Pancreas (tissue), 10 donors: ENCODE measurements around the gene RAPGEF3. TPM values are rescaled to one million over a fixed set of nuclear protein-coding genes. Genes with fewer than 3 reads are reported as not detected.

Source experiments
- ATAC-seq, 4 donors: fragments of 200-7000 bp; cut with Tn5 transposase; one replicate each; pipeline versions ENCODE4 v1.8.0 to v1.9.1; 2020; ENCODE audit warnings: mild to moderate bottlenecking in 4 of 4, moderate library complexity in 4 of 4
- DNase-seq, 6 donors: peaks; one replicate each; pipeline ENCODE4 v3.0.0-alpha.2; 2020
- FAIRE-seq: peaks from 2 replicates; lab custom pipeline; 2012; peaks lifted over from hg19 to GRCh38; lab: Jason Lieb, UNC
- H3K27ac ChIP-seq, 4 donors: fragments of 200-600 bp; sonication (generic); 1 replicate in 3 of 4; 2 replicates in 1 of 4; pipeline versions ENCODE4 v1.5.0 to v1.8.0; 2020
- H3K27me3 ChIP-seq, 4 donors: fragments of 200-600 bp; one replicate each; pipeline ENCODE4 v1.8.0; 2021
- H3K36me3 ChIP-seq, 3 donors: fragments of 200-600 bp; sonication (generic) in 1 of 3; one replicate each; pipeline versions ENCODE4 v1.5.0 to v1.8.0; 2020 to 2021
- H3K4me1 ChIP-seq, 3 donors: fragments of 200-600 bp; one replicate each; pipeline ENCODE4 v1.8.0; 2021
- H3K4me3 ChIP-seq, 4 donors: fragments of 200-600 bp; sonication (generic) in 2 of 4; one replicate each; pipeline versions ENCODE4 v1.5.0 to v1.8.0; 2020 to 2021
- H3K9me3 ChIP-seq, 4 donors: fragments of 200-600 bp; one replicate each; pipeline ENCODE4 v1.8.0; 2021
- WGBS, 2 donors: extraction: QIAGEN DNeasy Blood & Tissue Kit; methylation state at CpG; one replicate each; pipeline ENCODE4 v1.1.7; 2013; 5-methylcytosine and 5-hydroxymethylcytosine counted together
- intact Hi-C, 3 donors: fragments of 100-400 bp; cut with DNase I; formaldehyde crosslinking; loops; one replicate each; pipeline versions ENCODE4 v1.11.1 to v1.14.2; 2022
- polyA plus RNA-seq, 2 donors: library from polyadenylated mRNA; stranded (reverse); fragments of 200-250 nt; gene quantifications; one replicate each; pipeline ENCODE4 v1.2.3, GENCODE V29; 2013
- total RNA-seq, 6 donors: library from RNA; stranded (reverse); fragmentation: NEBNext Ultra II Directional in 4 of 6; extraction: Animal tissue kit (Norgen Biotek cat#: 25700) in 4 of 6; gene quantifications; one replicate each; pipeline versions ENCODE4 v1.2.1 to v1.2.4, GENCODE V29; 2021 to 2023
- TF ChIP-seq, protein P1 (sequence below), 4 donors: fragments of 200-600 bp; sonication (generic) in 3 of 4; IDR thresholded peaks; one replicate each; pipeline versions ENCODE4 v1.5.0 to v1.8.0; 2021; ENCODE audit warnings: antibody characterized with exemption in 4 of 4
- donor health status: healthy with polysubstance abuse.
- donor health status: DM: no; HTN: no; CAD: no; lungs with moderate emphysema.
- donor health status: DM: no; HTN: no; CAD: no.
- donor health status: control.
- donor health status: control.
- donor health status: Bipolar disorder and iron deficiency.
- donor health status: DM: yes; HTN: yes; CAD: no.
- donor health status: DM: no; HTN: no; CAD: no.
- donor health status: DM: no; HTN: no; CAD: no.
- donor health status: DM: yes; HTN: yes; CAD: no.

Gene RAPGEF3
- total and polyA plus RNA-seq, 8 donors, result 2.5 to 54.4 (median 5.5) TPM

- no peaks in the 10 kb centered on the region for H3K27me3 ChIP-seq
- H3K9me3 ChIP-seq, result no peaks in the 10 kb centered on the region
- TF ChIP-seq, protein P1, sequence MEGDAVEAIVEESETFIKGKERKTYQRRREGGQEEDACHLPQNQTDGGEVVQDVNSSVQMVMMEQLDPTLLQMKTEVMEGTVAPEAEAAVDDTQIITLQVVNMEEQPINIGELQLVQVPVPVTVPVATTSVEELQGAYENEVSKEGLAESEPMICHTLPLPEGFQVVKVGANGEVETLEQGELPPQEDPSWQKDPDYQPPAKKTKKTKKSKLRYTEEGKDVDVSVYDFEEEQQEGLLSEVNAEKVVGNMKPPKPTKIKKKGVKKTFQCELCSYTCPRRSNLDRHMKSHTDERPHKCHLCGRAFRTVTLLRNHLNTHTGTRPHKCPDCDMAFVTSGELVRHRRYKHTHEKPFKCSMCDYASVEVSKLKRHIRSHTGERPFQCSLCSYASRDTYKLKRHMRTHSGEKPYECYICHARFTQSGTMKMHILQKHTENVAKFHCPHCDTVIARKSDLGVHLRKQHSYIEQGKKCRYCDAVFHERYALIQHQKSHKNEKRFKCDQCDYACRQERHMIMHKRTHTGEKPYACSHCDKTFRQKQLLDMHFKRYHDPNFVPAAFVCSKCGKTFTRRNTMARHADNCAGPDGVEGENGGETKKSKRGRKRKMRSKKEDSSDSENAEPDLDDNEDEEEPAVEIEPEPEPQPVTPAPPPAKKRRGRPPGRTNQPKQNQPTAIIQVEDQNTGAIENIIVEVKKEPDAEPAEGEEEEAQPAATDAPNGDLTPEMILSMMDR (IDR thresholded peaks at IDR 0.05), result no peak
- no peak overlapping the region for H3K4me3 ChIP-seq
- FAIRE-seq (no peak), ATAC-seq (no peak), DNase-seq (no peak)
- H3K27ac ChIP-seq, result no peak overlapping the region
- H3K36me3 ChIP-seq, result no peaks in the 10 kb centered on the region
- WGBS, 2 donors, result 24 to 26% methylated on average over 5 of the region's 5 CpGs
- intact Hi-C loops, result loop anchor here in 2 of 3 donors (5.0 to 10.0 kb wide), 4 partner anchors 60 to 122 kb away; partner anchors contain the start of gene SLC48A1 (in 1 of the 2)
- peaks cover 0 to 20% (median 0%) of the 10 kb centered on the region in 3 donors for H3K4me1 ChIP-seq
Observed at GRCh38 chr12:47714826-47715386, 43.8 kb downstream of the RAPGEF3 start.

DNA sequence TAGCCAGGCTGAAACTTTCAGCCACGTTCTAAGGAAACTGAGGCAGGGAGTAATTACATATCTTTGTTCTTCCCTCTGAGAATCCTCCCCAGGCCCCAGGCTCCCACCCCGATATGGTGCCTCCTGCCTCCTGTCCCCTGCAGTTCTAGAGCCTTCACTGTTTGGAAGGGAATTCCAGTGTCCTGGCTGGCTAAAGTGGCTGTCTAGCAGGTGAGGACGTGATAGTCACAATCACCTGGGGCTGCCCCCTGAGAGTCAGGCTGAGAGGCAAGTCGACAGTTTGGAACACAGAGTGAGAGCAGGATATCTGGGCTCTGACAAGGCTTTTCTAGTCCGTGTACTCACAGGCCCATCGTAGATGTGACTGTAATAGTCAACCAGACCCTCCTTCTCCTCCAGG lies 46.5 kb downstream of the RAPGEF3 start:
- no peaks in the 10 kb centered on the region for H3K9me3 ChIP-seq
- no peaks in the 10 kb centered on the region for H3K27me3 ChIP-seq
- no peak for DNase-seq
- no peak for ATAC-seq
- 82 to 89% methylated on average over 6 of the region's 6 CpGs for WGBS, 2 donors
- no peak for FAIRE-seq
- H3K36me3 ChIP-seq, result no peaks in the 10 kb centered on the region
- TF ChIP-seq, protein P1 (IDR thresholded peaks at IDR 0.05), result no peak
- H3K4me1 ChIP-seq, result peaks cover 0 to 16% (median 0%) of the 10 kb centered on the region in 3 donors
- no peak overlapping the region for H3K27ac ChIP-seq
- no peak overlapping the region for H3K4me3 ChIP-seq
- intact Hi-C loops, result loop anchor here in 2 of 3 donors (5.0 to 10.0 kb wide), 3 partner anchors 63 to 123 kb away; partner anchors contain the start of gene SLC48A1 (in 1 of the 2)

DNA sequence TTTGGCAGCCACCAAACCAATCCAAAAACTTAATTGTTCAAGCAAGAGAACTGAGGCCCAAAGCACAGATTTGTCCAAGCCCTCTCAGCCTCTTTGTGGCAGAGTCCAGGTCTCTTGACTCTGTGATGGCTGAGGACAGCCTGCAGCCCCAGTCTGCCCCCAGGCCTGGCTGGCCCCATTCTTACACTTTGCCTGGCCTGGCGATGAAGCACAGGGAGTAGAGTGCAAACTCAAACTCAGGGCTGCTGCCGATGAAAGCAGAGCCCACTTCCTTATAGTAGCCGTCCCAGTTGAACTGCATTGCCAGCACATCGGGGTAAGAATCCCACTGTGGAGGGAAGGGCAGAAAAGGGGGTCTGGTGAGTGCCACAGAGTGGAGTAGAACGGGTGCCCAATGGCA lies 47.2 kb downstream of the RAPGEF3 start:
- no peaks in the 10 kb centered on the region for H3K9me3 ChIP-seq
- peaks cover 0 to 19% (median 0%) of the 10 kb centered on the region in 3 donors for H3K4me1 ChIP-seq
- intact Hi-C loops, result loop anchor here in 2 of 3 donors (5.0 to 10.0 kb wide), 3 partner anchors 63 to 123 kb away; partner anchors contain the start of gene SLC48A1 (in 1 of the 2)
- FAIRE-seq (no peak), DNase-seq (no peak), ATAC-seq (no peak)
- TF ChIP-seq, protein P1 (IDR thresholded peaks at IDR 0.05), result no peak
- WGBS, 2 donors, result 83 to 89% methylated on average over 5 of the region's 5 CpGs
- no peaks in the 10 kb centered on the region for H3K36me3 ChIP-seq
- H3K27me3 ChIP-seq, result no peaks in the 10 kb centered on the region
- no peak overlapping the region for H3K4me3 ChIP-seq
- H3K27ac ChIP-seq, result no peak overlapping the region

- TF ChIP-seq, protein P1 (IDR thresholded peaks at IDR 0.05), result no peak
- FAIRE-seq (no peak), DNase-seq (no peak), ATAC-seq (no peak)
- H3K4me1 ChIP-seq, result peaks cover 0 to 13% (median 0%) of the 10 kb centered on the region in 3 donors
- intact Hi-C loops, result loop anchor here in 2 of 3 donors (5.0 to 10.0 kb wide), 3 partner anchors 65 to 125 kb away; partner anchors contain the start of gene SLC48A1 (in 1 of the 2)
- no peak overlapping the region for H3K27ac ChIP-seq
- no peaks in the 10 kb centered on the region for H3K36me3 ChIP-seq
- H3K4me3 ChIP-seq, result no peak overlapping the region
- no peaks in the 10 kb centered on the region for H3K27me3 ChIP-seq
- H3K9me3 ChIP-seq, result no peaks in the 10 kb centered on the region
Observed at GRCh38 chr12:47710278-47710677, 48.4 kb downstream of the RAPGEF3 start.

- TF ChIP-seq, protein P1 (IDR thresholded peaks at IDR 0.05), result no peak
- H3K27me3 ChIP-seq, result no peaks in the 10 kb centered on the region
- ATAC-seq (no peak), DNase-seq (no peak), FAIRE-seq (no peak)
- H3K4me1 ChIP-seq, result peaks cover 0 to 11% (median 0%) of the 10 kb centered on the region in 3 donors
- WGBS, 2 donors, result 80 to 87% methylated on average over 2 of the region's 2 CpGs
- intact Hi-C loops, result loop anchor here in 2 of 3 donors (5.0 to 10.0 kb wide), 4 partner anchors 55 to 125 kb away; partner anchors contain the start of gene SLC48A1 (in 1 of the 2)
- no peak overlapping the region for H3K27ac ChIP-seq
- H3K4me3 ChIP-seq, result no peak overlapping the region
- H3K36me3 ChIP-seq, result no peaks in the 10 kb centered on the region
- no peaks in the 10 kb centered on the region for H3K9me3 ChIP-seq
Observed at GRCh38 chr12:47709671-47710070, 49.0 kb downstream of the RAPGEF3 start.
